Liver (tissue), 9 donors: ENCODE measurements around the gene CSRNP2. TPM values are rescaled to one million over a fixed set of nuclear protein-coding genes. Genes with fewer than 3 reads are reported as not detected.

Experiments used
- DNase-seq: peaks from one replicate; pipeline ENCODE4 v3.0.0-alpha.2; 2017; ENCODE audit warnings: low spot score
- H3K27ac ChIP-seq, 2 donors: one replicate each; pipeline ENCODE4 v1.7.0; 2013; ENCODE audit warnings: inconsistent platforms in 2 of 2, low read length in 2 of 2, control low read depth in 1 of 2, low read depth in 1 of 2, mild to moderate bottlenecking in 1 of 2
- H3K27me3 ChIP-seq, 4 donors: one replicate each; pipeline versions ENCODE4 v1.6.1 to v1.7.0; 2013; ENCODE audit warnings: low read length in 3 of 4, inconsistent platforms in 1 of 4, mild to moderate bottlenecking in 1 of 4, moderate library complexity in 1 of 4; ENCODE audit not compliant: control insufficient read depth in 4 of 4, insufficient read depth in 4 of 4
- H3K36me3 ChIP-seq, 4 donors: one replicate each; pipeline versions ENCODE4 v1.6.1 to v1.7.0; 2013; ENCODE audit warnings: low read length in 3 of 4, mild to moderate bottlenecking in 3 of 4, low read depth in 1 of 4, moderate library complexity in 1 of 4; ENCODE audit not compliant: control insufficient read depth in 4 of 4, insufficient read depth in 3 of 4
- H3K4me1 ChIP-seq, 4 donors: one replicate each; pipeline versions ENCODE4 v1.6.1 to v1.7.0; 2013; ENCODE audit warnings: low read length in 3 of 4, mild to moderate bottlenecking in 3 of 4, moderate library complexity in 1 of 4; ENCODE audit not compliant: control insufficient read depth in 4 of 4, insufficient read depth in 4 of 4
- H3K4me3 ChIP-seq, 3 donors: one replicate each; pipeline versions ENCODE4 v1.6.1 to v1.7.0; 2013; ENCODE audit warnings: low read length in 3 of 3, control low read depth in 1 of 3, low read depth in 1 of 3, mild to moderate bottlenecking in 1 of 3
- H3K9ac ChIP-seq, 2 donors: one replicate each; pipeline ENCODE4 v1.7.0; 2013; ENCODE audit warnings: low read length in 2 of 2, mild to moderate bottlenecking in 2 of 2, moderate library complexity in 2 of 2, control low read depth in 1 of 2, low read depth in 1 of 2
- H3K9me3 ChIP-seq, 4 donors: one replicate each; pipeline versions ENCODE4 v1.6.1 to v1.7.0; 2013; ENCODE audit warnings: low read length in 3 of 4; ENCODE audit not compliant: control insufficient read depth in 4 of 4
- ATF3 ChIP-seq: IDR thresholded peaks from 2 replicates; pipeline ENCODE4 v1.6.1; 2016; ENCODE audit warnings: antibody characterized with exemption
- CTCF ChIP-seq: fragments of 150-350 bp; IDR thresholded peaks from 2 replicates; pipeline ENCODE4 v1.5.1; 2017; ENCODE audit warnings: improper control_type of control experiment, low read depth, low read length; ENCODE audit not compliant: missing input control
- EGR1 ChIP-seq, 2 donors: IDR thresholded peaks; 2 replicates each; pipeline ENCODE4 v1.6.1; 2016 to 2018; ENCODE audit warnings: antibody characterized with exemption in 2 of 2, low read depth in 2 of 2
- FOXA1 ChIP-seq: IDR thresholded peaks from 2 replicates; pipeline ENCODE4 v1.6.1; 2016; ENCODE audit warnings: antibody characterized with exemption
- FOXA2 ChIP-seq: IDR thresholded peaks from 2 replicates; pipeline ENCODE4 v1.6.1; 2016; ENCODE audit warnings: antibody characterized with exemption
- GABPA ChIP-seq, 2 donors: IDR thresholded peaks in 1 of 2; conservative IDR thresholded peaks in 1 of 2; 2 replicates each; pipeline ENCODE4 v1.6.1; 2016; ENCODE audit warnings: antibody characterized with exemption in 2 of 2, mild to moderate bottlenecking in 1 of 2, moderate library complexity in 1 of 2
- HNF4A ChIP-seq, 2 donors: conservative IDR thresholded peaks; 2 replicates each; pipeline ENCODE4 v1.6.1; 2016; ENCODE audit warnings: antibody characterized with exemption in 2 of 2, mild to moderate bottlenecking in 2 of 2
- HNF4G ChIP-seq: IDR thresholded peaks from 2 replicates; pipeline ENCODE4 v1.6.1; 2016; ENCODE audit warnings: antibody characterized with exemption
- JUND ChIP-seq, 2 donors: IDR thresholded peaks; 2 replicates each; pipeline ENCODE4 v1.6.1; 2016; ENCODE audit warnings: antibody characterized with exemption in 2 of 2
- MAX ChIP-seq: IDR thresholded peaks from 2 replicates; pipeline ENCODE4 v1.6.1; 2016; ENCODE audit warnings: antibody characterized with exemption
- NR2F2 ChIP-seq: IDR thresholded peaks from 2 replicates; pipeline ENCODE4 v1.6.1; 2016; ENCODE audit warnings: antibody characterized with exemption
- RAD21 ChIP-seq, 2 donors: IDR thresholded peaks; 2 replicates each; pipeline ENCODE4 v1.6.1; 2016; ENCODE audit warnings: antibody characterized with exemption in 2 of 2, mild to moderate bottlenecking in 2 of 2
- REST ChIP-seq: IDR thresholded peaks from 2 replicates; pipeline ENCODE4 v1.6.1; 2016; ENCODE audit warnings: antibody characterized with exemption, mild to moderate bottlenecking
- RXRA ChIP-seq, 2 donors: IDR thresholded peaks; 2 replicates each; pipeline ENCODE4 v1.6.1; 2017 to 2018; ENCODE audit warnings: antibody characterized with exemption in 2 of 2, mild to moderate bottlenecking in 1 of 2
- SP1 ChIP-seq: IDR thresholded peaks from 2 replicates; pipeline ENCODE4 v1.6.1; 2018; ENCODE audit warnings: antibody characterized with exemption, mild to moderate bottlenecking
- TAF1 ChIP-seq: conservative IDR thresholded peaks from 2 replicates; pipeline ENCODE4 v1.6.1; 2016; ENCODE audit warnings: antibody characterized with exemption, mild to moderate bottlenecking
- YY1 ChIP-seq: IDR thresholded peaks from 2 replicates; pipeline ENCODE4 v1.6.1; 2016; ENCODE audit warnings: antibody characterized with exemption, mild to moderate bottlenecking
- ZBTB33 ChIP-seq: IDR thresholded peaks from 2 replicates; pipeline ENCODE4 v1.6.1; 2016; ENCODE audit warnings: antibody characterized with exemption
- WGBS: extraction: QIAGEN DNeasy Blood & Tissue Kit; methylation state at CpG from one replicate; pipeline ENCODE4 v1.1.7; 2013; 5-methylcytosine and 5-hydroxymethylcytosine counted together
- polyA plus RNA-seq, 2 donors: library from polyadenylated mRNA; stranded (reverse) in 1 of 2; unstranded in 1 of 2; fragments of 200-250 nt in 1 of 2; fragments of >200 nt in 1 of 2; fragmentation: Nextera tagmentation in 1 of 2; extraction: Ambion mirVana in 1 of 2; gene quantifications; one replicate each; pipeline versions ENCODE4 v1.2.1 to v1.2.3, GENCODE V29; 2013 to 2015
- total RNA-seq, 2 donors: library from RNA; depleted of rRNA; stranded (reverse); fragments of >200 nt; gene quantifications; one replicate each; pipeline ENCODE4 v1.2.3, GENCODE V29; 2014
- donor health status: healthy.
- donor health status: healthy.
- donor health status: healthy.
- donor health status: healthy.
- donor health status: healthy.

Gene CSRNP2
- total and polyA plus RNA-seq, 4 donors, result 2.0 to 8.4 (median 3.9) TPM

- no peak overlapping the region for H3K9ac ChIP-seq
Observed at GRCh38 chr12:51036279-51036678, 47.1 kb downstream of the CSRNP2 start.

More at GRCh38 chr12:51036279-51036678, 47.1 kb downstream of the CSRNP2 start:
- no peak overlapping the region for H3K4me3 ChIP-seq
- no peaks in the 10 kb centered on the region for H3K9me3 ChIP-seq
- no peaks in the 10 kb centered on the region for H3K4me1 ChIP-seq
- 73% methylated on average over 3 of the region's 3 CpGs for WGBS
- TF ChIP-seq YY1 (no peak), ZBTB33 (no peak), RXRA (IDR thresholded peaks at IDR 0.05) (no peak), NR2F2 (no peak), CTCF (no peak), GABPA (IDR thresholded peaks at IDR 0.05 in 1 of 2, conservative IDR thresholded peaks at IDR 0.05 in 1 of 2) (no peak), REST (no peak), SP1 (no peak), FOXA1 (no peak), TAF1 (no peak), HNF4G (no peak), FOXA2 (no peak), MAX (no peak), RAD21 (IDR thresholded peaks at IDR 0.05) (no peak), EGR1 (IDR thresholded peaks at IDR 0.05; ENCODE audit: low read depth in 2 of 2) (no peak), ATF3 (no peak), HNF4A (conservative IDR thresholded peaks at IDR 0.05) (no peak), JUND (IDR thresholded peaks at IDR 0.05) (no peak)
- DNase-seq, result no peak
- H3K27me3 ChIP-seq, result no peaks in the 10 kb centered on the region
- H3K27ac ChIP-seq, result no peak overlapping the region
- no peaks in the 10 kb centered on the region for H3K36me3 ChIP-seq
